OCI-LY3 (cell line): ENCODE measurements around the gene RAB7A.

Experiments
- H2AFZ ChIP-seq: fragments of 200-600, 300-600 bp; shearing (Covaris generic); 2 replicates; pipeline ENCODE4 v1.6.0; 2014; ENCODE audit warnings: antibody characterized with exemption, low read depth, low read length
- H3K27ac ChIP-seq: fragments of 200-600, 300-600 bp; sonication (generic); 2 replicates; pipeline ENCODE4 v1.5.1; 2014; ENCODE audit warnings: mild to moderate bottlenecking, low read length, moderate library complexity, mixed read lengths
- H3K27me3 ChIP-seq: fragments of 200-600, 300-600 bp; sonication (generic); 2 replicates; pipeline ENCODE4 v1.6.1; 2014; ENCODE audit warnings: low read depth, low read length, mixed read lengths
- H3K36me3 ChIP-seq: fragments of 200-600, 300-600 bp; sonication (generic); replicated peaks from 2 replicates; pipeline ENCODE3; 2014; ENCODE audit warnings: low read depth, low read length, mixed read lengths
- H3K4me1 ChIP-seq: fragments of 300-600, 200-600 bp; sonication (generic); 2 replicates; pipeline ENCODE4 v1.6.1; 2014; ENCODE audit warnings: low read length, mixed read lengths
- H3K4me2 ChIP-seq: fragments of 200-600, 300-600 bp; sonication (generic); 2 replicates; pipeline ENCODE4 v1.6.1; 2014; ENCODE audit warnings: low read length, mixed read lengths
- H3K4me3 ChIP-seq: fragments of 300-600, 200-600 bp; sonication (generic); 2 replicates; pipeline ENCODE4 v1.5.1; 2014; ENCODE audit warnings: antibody characterized with exemption, mild to moderate bottlenecking, low read length, moderate library complexity
- H3K79me2 ChIP-seq: fragments of 300-600, 200-600 bp; shearing (Covaris generic); 2 replicates; pipeline ENCODE4 v1.6.1; 2014; ENCODE audit warnings: mild to moderate bottlenecking, low read length, mixed read lengths
- H3K9ac ChIP-seq: fragments of 300-600, 200-600 bp; shearing (Covaris generic); 2 replicates; pipeline ENCODE4 v1.6.0; 2014; ENCODE audit warnings: mild to moderate bottlenecking, low read length, moderate library complexity
- H3K9me3 ChIP-seq: fragments of 200-600, 300-600 bp; shearing (Covaris generic); 2 replicates; pipeline ENCODE4 v1.6.1; 2014; ENCODE audit warnings: low read length, mixed read lengths; ENCODE audit not compliant: insufficient read depth
- H4K20me1 ChIP-seq: fragments of 200-600, 300-600 bp; sonication (generic); 2 replicates; pipeline ENCODE4 v1.6.1; 2016; ENCODE audit warnings: low read length, mixed read lengths; ENCODE audit not compliant: insufficient read depth
- CTCF ChIP-seq: fragments of 200-600, 300-600 bp; sonication (generic); IDR thresholded peaks from 2 replicates; pipeline ENCODE4 v1.5.1; 2014; ENCODE audit warnings: antibody characterized with exemption, low read length, low read depth
- EZH2phosphoT487 ChIP-seq: fragments of 200-600 bp; shearing (Covaris generic); IDR thresholded peaks from 2 replicates; pipeline ENCODE4 v1.6.1; 2018; ENCODE audit warnings: antibody characterized with exemption, mixed run types, low read depth

RAB7A gene

GRCh38 chr3:128707928-128708494 is 18.0 kb upstream of the RAB7A start:
- Histone ChIP-seq H3K79me2 (no peaks in the 10 kb centered on the region), H4K20me1 (no peaks in the 10 kb centered on the region), H3K4me2 (no peak overlapping the region), H3K36me3 (no peaks in the 10 kb centered on the region), H3K4me1 (no peaks in the 10 kb centered on the region), H3K4me3 (no peak overlapping the region), H3K27me3 (no peaks in the 10 kb centered on the region), H3K9ac (no peak overlapping the region), H3K9me3 (no peaks in the 10 kb centered on the region), H3K27ac (no peak overlapping the region), H2AFZ (no peak overlapping the region)
- TF ChIP-seq CTCF (no peak), EZH2phosphoT487 (no peak)

GRCh38 chr3:128709038-128709437 is 16.9 kb upstream of the RAB7A start:
- Histone ChIP-seq H3K36me3 (no peaks in the 10 kb centered on the region), H3K4me2 (no peak overlapping the region), H3K27ac (no peak overlapping the region), H4K20me1 (no peaks in the 10 kb centered on the region), H3K9ac (no peak overlapping the region), H3K27me3 (no peaks in the 10 kb centered on the region), H3K79me2 (no peaks in the 10 kb centered on the region), H3K9me3 (no peaks in the 10 kb centered on the region), H2AFZ (no peak overlapping the region), H3K4me3 (no peak overlapping the region), H3K4me1 (no peaks in the 10 kb centered on the region)
- TF ChIP-seq CTCF (no peak), EZH2phosphoT487 (no peak)

- Histone ChIP-seq H3K79me2 (no peaks in the 10 kb centered on the region), H3K4me2 (no peak overlapping the region), H2AFZ (no peak overlapping the region), H3K27me3 (no peaks in the 10 kb centered on the region), H3K27ac (no peak overlapping the region), H3K9ac (no peak overlapping the region), H3K4me3 (no peak overlapping the region), H3K4me1 (no peaks in the 10 kb centered on the region), H3K9me3 (no peaks in the 10 kb centered on the region), H4K20me1 (no peaks in the 10 kb centered on the region), H3K36me3 (no peaks in the 10 kb centered on the region)
- TF ChIP-seq CTCF = no peak
- no peak for TF ChIP-seq EZH2phosphoT487
These were observed 16.3 kb upstream of the RAB7A start for GRCh38 chr3:128709506-128710210.

GRCh38 chr3:128710816-128711433 is 15.1 kb upstream of the RAB7A start:
- TF ChIP-seq EZH2phosphoT487 (no peak), CTCF (no peak)
- Histone ChIP-seq H3K27me3 (no peaks in the 10 kb centered on the region), H4K20me1 (no peaks in the 10 kb centered on the region), H3K27ac (no peak overlapping the region), H3K79me2 (no peaks in the 10 kb centered on the region), H3K4me1 (no peaks in the 10 kb centered on the region), H2AFZ (no peak overlapping the region), H3K9ac (no peak overlapping the region), H3K4me2 (no peak overlapping the region), H3K36me3 (no peaks in the 10 kb centered on the region), H3K9me3 (no peaks in the 10 kb centered on the region), H3K4me3 (no peak overlapping the region)
